Loucy (cell line): ENCODE data around the gene SMC3.

ENCODE experiments used
- H2AFZ ChIP-seq: fragments of 200-600 bp; sonication (generic); 2 replicates; pipeline ENCODE4 v1.6.0; 2016; ENCODE audit warnings: antibody characterized with exemption, mild to moderate bottlenecking, low read length, moderate library complexity
- H3F3A ChIP-seq: fragments of 200-600 bp; 2 replicates; pipeline ENCODE4 v1.6.0; 2016; ENCODE audit warnings: antibody characterized with exemption, low read depth, mild to moderate bottlenecking
- H3K27me3 ChIP-seq: fragments of 200-600 bp; sonication (generic); 2 replicates; pipeline ENCODE4 v1.6.1; 2014; ENCODE audit warnings: low read length, mild to moderate bottlenecking; ENCODE audit not compliant: insufficient read depth, poor library complexity, severe bottlenecking
- H3K36me3 ChIP-seq: fragments of 200-600 bp; sonication (generic); 2 replicates; pipeline ENCODE4 v1.6.1; 2016; ENCODE audit warnings: low read length; ENCODE audit not compliant: insufficient read depth
- H3K4me1 ChIP-seq: fragments of 200-600 bp; sonication (generic); 2 replicates; pipeline ENCODE4 v1.5.1; 2014; ENCODE audit warnings: low read length, mild to moderate bottlenecking; ENCODE audit not compliant: insufficient read depth, poor library complexity, severe bottlenecking
- H3K4me2 ChIP-seq: fragments of 200-600 bp; sonication (generic); 2 replicates; pipeline ENCODE4 v1.6.0; 2014; ENCODE audit warnings: antibody characterized with exemption, low read length, low read depth, mild to moderate bottlenecking; ENCODE audit not compliant: poor library complexity, severe bottlenecking
- H3K4me3 ChIP-seq: fragments of 200-600 bp; sonication (generic); 2 replicates; pipeline ENCODE4 v1.5.1; 2014; ENCODE audit warnings: low read length, mild to moderate bottlenecking, mixed read lengths; ENCODE audit not compliant: poor library complexity, severe bottlenecking
- H3K79me2 ChIP-seq: fragments of 200-600 bp; sonication (generic); 2 replicates; pipeline ENCODE4 v1.6.1; 2014; ENCODE audit warnings: low read length; ENCODE audit not compliant: insufficient read depth
- H3K9ac ChIP-seq: fragments of 200-600 bp; sonication (generic); 2 replicates; pipeline ENCODE4 v1.6.0; 2014; ENCODE audit warnings: mild to moderate bottlenecking, low read depth, low read length, moderate library complexity; ENCODE audit not compliant: poor library complexity, severe bottlenecking
- H3K9me2 ChIP-seq: fragments of 200-600 bp; sonication (generic); replicated peaks from 2 replicates; pipeline ENCODE4 v1.6.1; 2016; ENCODE audit warnings: low read depth, low read length, mixed read lengths
- H3K9me3 ChIP-seq: fragments of 200-600 bp; sonication (generic); 2 replicates; pipeline ENCODE4 v1.6.1; 2014; ENCODE audit warnings: mild to moderate bottlenecking, antibody characterized with exemption, low read length, low read depth; ENCODE audit not compliant: insufficient read depth
- H4K20me1 ChIP-seq: fragments of 200-600 bp; sonication (generic); 2 replicates; pipeline ENCODE4 v1.6.0; 2014; ENCODE audit warnings: antibody characterized with exemption, low read length, mild to moderate bottlenecking; ENCODE audit not compliant: insufficient read depth, poor library complexity, severe bottlenecking
- CTCF ChIP-seq: fragments of 200-600 bp; sonication (generic); conservative IDR thresholded peaks from 2 replicates; pipeline ENCODE4 v1.5.1; 2014; ENCODE audit warnings: mild to moderate bottlenecking, antibody characterized with exemption, low read length
- EZH2phosphoT487 ChIP-seq: fragments of 200-600 bp; IDR thresholded peaks from 2 replicates; pipeline ENCODE4 v1.6.1; 2018; ENCODE audit warnings: antibody characterized with exemption, mild to moderate bottlenecking, moderate library complexity, borderline replicate concordance

Gene SMC3

GRCh38 chr10:110566472-110567200 lies 859 bp upstream of the SMC3 start:
- no peak for TF ChIP-seq EZH2phosphoT487
- no peak for TF ChIP-seq CTCF

GRCh38 chr10:110568055-110568735 lies 700 bp downstream of the SMC3 start:
- Histone ChIP-seq H3K27me3 (no peaks in the 10 kb centered on the region), H4K20me1 (peaks cover 53% of the 10 kb centered on the region), H3K4me3 (peak overlapping the region; percentile 88), H2AFZ (peak overlapping the region; percentile 97), H3K4me2 (peak overlapping the region; percentile 88), H3K36me3 (no peaks in the 10 kb centered on the region), H3K9ac (peak overlapping the region; percentile 87), H3K9me3 (no peaks in the 10 kb centered on the region), H3F3A (no peaks in the 10 kb centered on the region), H3K9me2 (no peaks in the 10 kb centered on the region), H3K79me2 (peaks cover 64% of the 10 kb centered on the region), H3K4me1 (peaks cover 37% of the 10 kb centered on the region)
- TF ChIP-seq CTCF: no peak
- no peak for TF ChIP-seq EZH2phosphoT487

More at GRCh38 chr10:110566472-110567200, 859 bp upstream of the SMC3 start:
- Histone ChIP-seq H3K4me2 (peak overlapping the region; percentile 90), H3K9ac (peak overlapping the region; percentile 87), H3K4me1 (peaks cover 35% of the 10 kb centered on the region), H3K27me3 (no peaks in the 10 kb centered on the region), H3K36me3 (no peaks in the 10 kb centered on the region), H2AFZ (peak overlapping the region; percentile 97), H3K79me2 (peaks cover 48% of the 10 kb centered on the region), H3K4me3 (peak overlapping the region; percentile 88), H3K9me2 (no peaks in the 10 kb centered on the region), H3F3A (no peaks in the 10 kb centered on the region), H4K20me1 (peaks cover 37% of the 10 kb centered on the region), H3K9me3 (no peaks in the 10 kb centered on the region)

GRCh38 chr10:110569122-110569521 lies 1.6 kb downstream of the SMC3 start:
- Histone ChIP-seq H3F3A (no peaks in the 10 kb centered on the region), H4K20me1 (peaks cover 62% of the 10 kb centered on the region), H3K27me3 (no peaks in the 10 kb centered on the region), H3K9me3 (no peaks in the 10 kb centered on the region), H3K79me2 (peaks cover 72% of the 10 kb centered on the region), H3K4me1 (peaks cover 44% of the 10 kb centered on the region), H2AFZ (no peak overlapping the region), H3K4me3 (peak overlapping the region; percentile 88), H3K36me3 (peaks cover under 1% of the 10 kb centered on the region; the same call in 1 of the 2 replicates), H3K4me2 (peak overlapping the region; percentile 88), H3K9me2 (no peaks in the 10 kb centered on the region), H3K9ac (peak overlapping the region; percentile 87)
- no peak for TF ChIP-seq CTCF
- TF ChIP-seq EZH2phosphoT487: no peak
